Naive thymus-derived CD8-positive, alpha-beta T cell (primary cell): Measurements from ENCODE around the gene UNC5C. TPM values are rescaled to one million over a fixed set of nuclear protein-coding genes. Genes with fewer than 3 reads are reported as not detected.

Experiments
- ATAC-seq, 2 donors: fragments of 150-1000 bp; cut with Tn5 transposase in 1 of 2; sonication (Bioruptor Pico), chemical (Tn5 transposase) in 1 of 2; 1 replicate in 1 of 2; 2 replicates in 1 of 2; pipeline ENCODE4 v1.10.0; 2021; ENCODE audit warnings: mild to moderate bottlenecking in 2 of 2, moderate library complexity in 2 of 2
- POLR2A ChIA-PET: fragments of 350-600 bp; sonication (Branson Sonifier 250); formaldehyde crosslinking; loops from one replicate; lab custom pipeline; 2021; ENCODE audit warnings: antibody characterized with exemption; lab: Charles Lee
- DNase-seq, 10 donors: peaks; one replicate each; pipeline versions ENCODE4 v3.0.0 to v3.0.0-alpha.2; 2020 to 2022
- H3K27ac Mint-ChIP-seq, 10 donors: one replicate each; pipeline ENCODE4 v1.8.0; 2020 to 2022; ENCODE audit warnings: mild to moderate bottlenecking in 10 of 10, mixed read lengths in 10 of 10, moderate library complexity in 4 of 10, inconsistent platforms in 1 of 10
- H3K27me3 Mint-ChIP-seq, 5 donors: one replicate each; pipeline ENCODE4 v1.8.0; 2021 to 2022; ENCODE audit warnings: mixed read lengths in 5 of 5
- H3K36me3 Mint-ChIP-seq, 3 donors: one replicate each; pipeline ENCODE4 v1.8.0; 2020 to 2022; ENCODE audit warnings: mixed read lengths in 3 of 3, mild to moderate bottlenecking in 2 of 3, inconsistent platforms in 1 of 3
- H3K4me1 Mint-ChIP-seq, 4 donors: one replicate each; pipeline ENCODE4 v1.8.0; 2021 to 2022; ENCODE audit warnings: mixed read lengths in 4 of 4
- H3K4me3 Mint-ChIP-seq, 10 donors: one replicate each; pipeline ENCODE4 v1.8.0; 2020 to 2022; ENCODE audit warnings: mild to moderate bottlenecking in 10 of 10, mixed read lengths in 10 of 10, moderate library complexity in 6 of 10, inconsistent platforms in 1 of 10
- H3K9me3 Mint-ChIP-seq, 9 donors: one replicate each; pipeline ENCODE4 v1.8.0; 2020 to 2022; ENCODE audit warnings: mixed read lengths in 9 of 9, mild to moderate bottlenecking in 3 of 9, inconsistent platforms in 1 of 9, moderate library complexity in 1 of 9
- polyA plus RNA-seq, 3 donors: library from polyadenylated mRNA; unstranded; fragments of 300-500 nt; fragmentation: Illumina TruSeq; gene quantifications; one replicate each; pipeline ENCODE4 v1.2.3, GENCODE V29; 2021
- total RNA-seq, 8 experiments: library from RNA in 2 of 8; stranded (reverse) in 2 of 8; gene quantifications; one replicate each; pipeline ENCODE4 v1.2.3 and lab custom pipeline; 2021 to 2026

Gene UNC5C
- total and polyA plus RNA-seq, 5 experiments from 2014 or later = not detected

DNA sequence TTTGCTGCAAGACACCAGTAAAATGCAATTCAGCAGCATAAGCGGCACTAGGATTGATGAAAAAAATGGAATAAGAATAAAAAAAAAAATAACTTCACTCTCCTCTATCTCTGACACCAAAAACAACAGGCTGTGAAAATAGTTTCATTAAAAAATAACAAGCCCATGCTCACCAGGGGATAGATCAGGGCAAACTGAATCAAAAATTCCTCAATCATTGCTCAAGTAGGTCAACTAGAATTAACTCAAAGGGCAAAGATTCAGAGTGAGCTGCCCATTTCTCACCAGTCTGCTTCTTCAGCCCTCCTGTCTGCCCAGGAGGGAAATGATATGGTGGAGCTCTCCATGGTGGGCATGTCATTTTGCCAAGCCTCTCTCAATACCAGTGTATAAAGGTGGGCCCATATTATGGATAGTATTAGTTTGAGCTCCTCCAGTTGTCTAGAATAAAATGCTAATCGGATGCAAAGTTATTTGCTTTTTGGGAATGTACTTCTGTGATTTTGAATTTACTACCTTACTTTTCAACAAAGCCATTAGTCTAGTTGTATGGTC lies 153.9 kb downstream of the UNC5C start:
- H3K4me3 Mint-ChIP-seq = no peak overlapping the region
- no peaks in the 10 kb centered on the region for H3K9me3 Mint-ChIP-seq
- no peak for ATAC-seq
- no peaks in the 10 kb centered on the region for H3K4me1 Mint-ChIP-seq
- H3K27me3 Mint-ChIP-seq = no peaks in the 10 kb centered on the region
- no peaks in the 10 kb centered on the region for H3K36me3 Mint-ChIP-seq
- DNase-seq = no peak
- H3K27ac Mint-ChIP-seq = peak overlapping the region in 1 of 10 donors; percentile 32
- POLR2A ChIA-PET = no interaction called here

DNA sequence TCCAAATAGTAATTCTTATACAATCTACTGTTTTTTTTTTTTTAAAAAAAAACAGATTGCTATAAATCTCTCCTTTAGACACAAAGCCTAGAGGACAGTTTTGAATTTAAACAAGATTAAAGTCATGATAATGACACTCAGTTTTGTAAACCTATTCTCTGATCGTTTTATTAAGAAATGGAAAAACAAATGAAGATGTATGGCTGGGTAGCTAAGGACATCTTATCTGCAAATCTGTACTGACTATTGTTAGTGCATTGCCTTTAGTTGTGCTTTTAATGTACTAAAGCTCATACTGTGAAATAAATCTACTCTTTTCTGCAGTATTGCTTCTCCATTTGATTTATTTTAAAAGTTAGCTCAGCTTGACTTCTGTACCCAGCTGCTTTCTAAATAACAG lies 155.0 kb downstream of the UNC5C start:
- no peak for ATAC-seq
- H3K4me1 Mint-ChIP-seq = no peaks in the 10 kb centered on the region
- POLR2A ChIA-PET = no interaction called here
- H3K9me3 Mint-ChIP-seq = no peaks in the 10 kb centered on the region
- H3K27me3 Mint-ChIP-seq = no peaks in the 10 kb centered on the region
- H3K4me3 Mint-ChIP-seq = no peak overlapping the region
- H3K27ac Mint-ChIP-seq = no peak overlapping the region
- DNase-seq = no peak
- H3K36me3 Mint-ChIP-seq = no peaks in the 10 kb centered on the region

DNA sequence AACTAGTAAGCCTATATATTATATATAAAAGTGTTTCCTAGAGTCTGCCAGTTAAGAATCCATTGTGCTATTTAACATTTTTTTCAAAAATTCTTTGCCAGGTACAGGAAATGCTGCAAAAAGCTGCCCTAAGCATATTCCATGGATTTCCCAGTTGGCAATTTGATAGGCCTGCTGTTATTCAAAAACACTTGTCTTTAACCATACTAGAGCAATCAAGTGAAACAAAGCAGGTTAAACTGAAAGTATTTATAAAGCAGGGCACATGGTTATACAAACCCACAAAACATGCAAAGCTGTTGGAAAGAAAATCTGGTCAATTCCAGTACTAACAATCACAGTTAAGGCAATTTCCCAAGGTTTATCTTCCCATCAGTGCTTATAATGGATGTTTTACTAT lies 159.9 kb downstream of the UNC5C start:
- Mint-ChIP-seq H3K4me1 (no peaks in the 10 kb centered on the region), H3K4me3 (no peak overlapping the region), H3K27ac (no peak overlapping the region), H3K36me3 (no peaks in the 10 kb centered on the region), H3K27me3 (peaks cover 0 to 4% (median 0%) of the 10 kb centered on the region in 5 donors), H3K9me3 (no peaks in the 10 kb centered on the region)
- DNase-seq (no peak), ATAC-seq (no peak)
- POLR2A ChIA-PET = no interaction called here

DNA sequence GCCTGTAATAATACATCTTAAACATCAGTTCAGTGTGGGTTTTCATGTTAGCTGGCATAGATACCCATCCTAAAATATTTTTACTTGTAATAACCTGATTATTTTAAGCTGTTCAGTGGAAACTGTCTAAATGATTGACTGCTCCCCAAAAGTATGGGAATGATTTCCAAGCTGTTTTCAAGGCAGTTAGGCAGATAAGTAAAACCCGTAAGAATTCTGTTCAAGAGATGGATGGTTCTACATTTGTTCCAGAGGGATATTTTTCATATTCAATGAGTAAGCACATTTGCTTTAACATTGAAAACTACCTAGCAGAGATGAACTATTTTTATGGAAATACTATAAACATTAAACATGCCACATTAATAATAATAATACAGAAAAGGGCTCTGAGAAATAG lies 161.1 kb downstream of the UNC5C start:
- no peaks in the 10 kb centered on the region for H3K36me3 Mint-ChIP-seq
- no peaks in the 10 kb centered on the region for H3K4me1 Mint-ChIP-seq
- DNase-seq (no peak), ATAC-seq (no peak)
- H3K27ac Mint-ChIP-seq = no peak overlapping the region
- H3K9me3 Mint-ChIP-seq = no peaks in the 10 kb centered on the region
- H3K27me3 Mint-ChIP-seq = peaks cover 0 to 4% (median 0%) of the 10 kb centered on the region in 5 donors
- H3K4me3 Mint-ChIP-seq = no peak overlapping the region
- POLR2A ChIA-PET = no interaction called here

DNA sequence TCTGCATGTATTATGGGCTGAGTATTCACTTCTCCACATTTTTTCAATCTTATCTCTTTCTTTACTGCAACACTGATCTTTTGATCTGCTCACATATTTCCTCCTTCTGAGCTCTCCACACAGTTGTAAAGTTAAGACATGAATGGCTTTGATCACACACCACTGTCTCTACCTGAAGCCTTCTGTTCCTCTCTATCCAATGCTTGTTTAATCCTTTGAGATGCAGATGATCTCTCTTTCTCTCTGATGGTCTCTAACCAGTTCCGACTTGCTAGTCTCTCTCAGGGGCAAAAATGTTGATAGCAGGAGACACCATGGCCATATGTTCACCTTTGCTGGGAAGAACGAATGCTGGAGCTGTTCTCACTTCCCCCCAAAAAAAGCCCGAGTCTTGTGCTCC lies 162.4 kb downstream of the UNC5C start:
- Mint-ChIP-seq H3K36me3 (no peaks in the 10 kb centered on the region), H3K27me3 (peaks cover 0 to 4% (median 0%) of the 10 kb centered on the region in 5 donors), H3K9me3 (no peaks in the 10 kb centered on the region), H3K4me3 (no peak overlapping the region), H3K27ac (no peak overlapping the region), H3K4me1 (no peaks in the 10 kb centered on the region)
- DNase-seq (no peak), ATAC-seq (no peak)
- POLR2A ChIA-PET = no interaction called here

DNA sequence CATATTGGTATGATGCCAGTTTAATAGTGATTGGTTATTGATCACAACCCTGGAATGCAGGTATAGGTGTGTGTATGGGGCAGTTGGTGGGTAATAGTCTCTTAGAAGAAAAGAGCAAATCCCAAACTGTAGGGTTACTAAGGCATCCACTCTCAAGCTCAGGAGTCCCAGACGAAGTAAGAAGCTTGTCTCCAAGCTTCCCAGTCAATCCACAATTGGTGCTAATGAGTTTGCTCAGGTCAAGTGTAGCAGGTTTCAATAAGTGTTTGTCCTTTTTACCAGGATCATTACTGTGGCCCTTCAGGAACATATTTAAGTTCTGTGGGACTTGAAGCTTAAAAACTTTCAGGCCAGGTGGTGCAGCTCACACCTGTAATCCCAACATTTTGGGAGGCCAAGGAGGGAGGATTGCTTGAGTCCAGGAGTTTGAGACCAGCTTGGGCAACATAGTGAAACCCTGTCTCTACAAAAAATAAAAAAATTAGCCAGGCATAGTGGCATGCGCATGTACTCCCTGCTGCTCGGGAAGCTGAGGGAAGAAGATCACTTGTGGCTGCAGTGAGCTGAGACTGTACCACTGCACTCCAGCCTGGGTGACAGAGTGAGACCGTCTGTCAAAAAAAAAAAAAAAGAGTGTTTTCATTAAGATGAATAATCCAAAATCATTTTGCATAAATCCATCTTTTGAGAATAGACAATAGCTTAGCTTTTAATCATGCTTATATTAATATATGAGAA lies 166.8 kb downstream of the UNC5C start:
- H3K9me3 Mint-ChIP-seq = no peaks in the 10 kb centered on the region
- H3K27me3 Mint-ChIP-seq = peaks cover 0 to 4% (median 0%) of the 10 kb centered on the region in 5 donors
- H3K4me1 Mint-ChIP-seq = no peaks in the 10 kb centered on the region
- H3K4me3 Mint-ChIP-seq = no peak overlapping the region
- ATAC-seq = no peak
- H3K36me3 Mint-ChIP-seq = no peaks in the 10 kb centered on the region
- no peak overlapping the region for H3K27ac Mint-ChIP-seq
- no peak for DNase-seq
- POLR2A ChIA-PET = no interaction called here

DNA sequence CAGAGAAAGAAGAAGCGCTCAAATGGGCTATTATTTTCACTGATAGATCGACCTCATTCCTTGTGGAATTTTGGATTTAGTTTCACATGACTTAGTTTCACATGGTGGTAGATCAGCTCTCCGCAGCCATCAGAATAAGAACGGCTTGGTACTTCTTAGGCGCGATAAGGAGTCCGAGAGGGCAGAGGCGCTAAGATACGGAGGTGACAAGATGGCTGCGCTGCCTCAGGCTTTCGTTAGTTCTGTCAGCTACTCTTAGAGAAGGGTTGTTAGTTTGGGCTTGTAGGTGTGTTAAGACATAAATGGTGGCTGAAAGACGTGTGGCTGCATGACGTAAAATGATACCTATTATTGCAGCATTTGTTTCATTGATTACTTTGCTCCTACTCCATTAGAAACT lies 169.1 kb downstream of the UNC5C start:
- Mint-ChIP-seq H3K36me3 (no peaks in the 10 kb centered on the region), H3K27me3 (peaks cover 0 to 4% (median 0%) of the 10 kb centered on the region in 5 donors), H3K27ac (no peak overlapping the region), H3K4me3 (no peak overlapping the region), H3K9me3 (no peaks in the 10 kb centered on the region), H3K4me1 (no peaks in the 10 kb centered on the region)
- POLR2A ChIA-PET = no interaction called here
- ATAC-seq (no peak), DNase-seq (no peak)

DNA sequence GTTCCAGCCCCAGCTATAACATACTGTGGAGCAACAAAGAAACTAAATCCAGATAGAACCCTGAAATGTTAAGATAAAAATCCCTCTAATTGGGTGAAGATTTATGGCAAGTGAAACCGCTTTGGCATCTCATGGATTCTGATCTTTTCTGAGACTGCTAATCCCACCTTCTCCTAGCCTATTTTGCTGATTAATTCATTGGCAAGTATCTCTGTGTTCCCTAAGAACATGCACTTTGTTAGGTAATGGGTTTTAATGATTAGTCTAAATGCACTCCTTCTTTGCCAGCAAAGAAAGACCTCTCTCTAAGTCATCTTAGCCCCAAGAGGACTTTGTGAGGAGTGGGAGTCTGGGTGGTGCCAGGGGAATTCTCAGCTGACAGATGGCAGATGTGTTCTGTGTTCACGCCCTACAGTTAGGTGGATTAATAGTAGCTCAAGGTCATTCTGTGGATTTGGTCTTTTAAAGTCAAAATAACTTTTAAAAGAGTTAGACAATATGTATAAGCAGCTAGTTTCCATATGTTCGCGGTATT lies 171.3 kb downstream of the UNC5C start:
- Mint-ChIP-seq H3K4me1 (no peaks in the 10 kb centered on the region), H3K36me3 (no peaks in the 10 kb centered on the region), H3K9me3 (no peaks in the 10 kb centered on the region), H3K4me3 (no peak overlapping the region), H3K27me3 (no peaks in the 10 kb centered on the region), H3K27ac (no peak overlapping the region)
- POLR2A ChIA-PET = no interaction called here
- DNase-seq (no peak), ATAC-seq (no peak)

DNA sequence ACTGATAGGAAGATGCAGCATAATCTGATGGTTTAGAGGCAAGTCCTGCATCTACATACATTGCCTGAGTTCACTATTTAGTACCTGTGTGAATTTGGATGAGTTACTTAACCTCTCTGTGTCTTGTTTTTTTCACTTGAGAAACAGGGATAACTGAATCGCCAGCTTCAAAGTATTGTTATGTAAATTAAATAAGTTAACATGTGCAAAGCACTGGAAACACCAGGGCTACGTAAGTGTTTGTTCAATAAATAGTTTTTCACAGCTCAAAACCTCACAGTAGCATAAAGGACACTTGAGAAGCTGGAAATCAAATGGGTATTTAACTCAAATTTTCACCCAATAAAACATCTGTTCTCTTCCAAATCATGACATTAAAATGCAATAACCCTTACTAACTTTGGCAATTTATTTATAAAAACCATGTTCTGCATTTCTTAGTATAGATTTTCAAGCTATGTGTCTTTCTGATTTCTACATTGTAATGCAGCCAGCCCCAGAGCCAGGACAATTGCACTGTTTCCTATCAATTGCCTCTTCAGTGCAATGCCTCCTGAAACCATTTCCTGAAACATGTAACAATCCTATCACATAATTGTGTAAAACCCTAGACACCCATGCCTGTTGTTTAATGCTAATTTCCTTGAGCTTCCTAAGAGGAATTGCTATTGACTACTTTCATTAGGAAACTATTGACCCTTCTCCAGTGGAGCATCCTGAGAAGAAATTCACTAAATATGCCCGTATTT lies 177.1 kb downstream of the UNC5C start:
- Mint-ChIP-seq H3K36me3 (no peaks in the 10 kb centered on the region), H3K4me1 (no peaks in the 10 kb centered on the region), H3K4me3 (no peak overlapping the region), H3K9me3 (no peaks in the 10 kb centered on the region), H3K27ac (no peak overlapping the region), H3K27me3 (no peaks in the 10 kb centered on the region)
- ATAC-seq (no peak), DNase-seq (no peak)
- POLR2A ChIA-PET = no interaction called here

DNA sequence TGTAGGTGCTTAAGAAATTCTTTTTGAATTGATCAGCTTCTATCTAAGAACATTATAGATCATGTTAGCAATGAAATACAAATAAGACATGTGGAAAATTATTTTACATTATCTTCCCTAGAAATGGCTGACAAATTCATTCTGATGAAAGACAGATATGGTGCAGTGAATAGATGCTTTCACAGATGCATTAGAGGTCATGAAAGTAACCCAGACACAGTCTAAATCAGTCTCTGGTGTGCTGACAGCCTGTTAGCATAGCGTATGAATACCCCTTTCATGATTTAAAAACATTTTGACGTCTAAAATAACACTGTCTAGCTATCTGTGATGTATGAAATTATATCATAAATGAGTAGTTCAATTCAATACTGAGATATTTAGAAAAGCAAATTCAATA lies 180.9 kb downstream of the UNC5C start:
- POLR2A ChIA-PET = no interaction called here
- H3K36me3 Mint-ChIP-seq = no peaks in the 10 kb centered on the region
- no peaks in the 10 kb centered on the region for H3K9me3 Mint-ChIP-seq
- H3K27me3 Mint-ChIP-seq = no peaks in the 10 kb centered on the region
- DNase-seq (no peak), ATAC-seq (no peak)
- no peaks in the 10 kb centered on the region for H3K4me1 Mint-ChIP-seq
- no peak overlapping the region for H3K27ac Mint-ChIP-seq
- no peak overlapping the region for H3K4me3 Mint-ChIP-seq

DNA sequence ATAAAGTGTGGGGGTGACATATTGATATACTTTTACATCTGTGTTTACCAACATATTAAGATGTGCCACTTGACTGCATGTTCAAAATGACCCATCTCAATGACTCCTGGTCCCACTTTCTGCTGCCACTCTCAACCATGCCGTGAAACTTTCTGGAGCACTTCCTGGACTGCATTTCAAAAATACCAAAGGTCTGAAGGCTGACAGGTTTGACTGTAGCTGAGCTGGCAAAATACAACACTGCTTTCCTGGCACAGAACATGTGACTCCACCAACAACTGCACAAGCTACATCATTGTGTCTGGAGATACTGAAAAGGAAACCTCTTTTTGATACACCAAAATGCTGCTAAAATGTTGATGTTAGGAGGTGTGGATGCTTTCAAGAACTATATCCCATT lies 184.8 kb downstream of the UNC5C start:
- no peak overlapping the region for H3K27ac Mint-ChIP-seq
- no peak for DNase-seq
- H3K27me3 Mint-ChIP-seq = no peaks in the 10 kb centered on the region
- H3K4me3 Mint-ChIP-seq = no peak overlapping the region
- H3K36me3 Mint-ChIP-seq = no peaks in the 10 kb centered on the region
- H3K4me1 Mint-ChIP-seq = no peaks in the 10 kb centered on the region
- POLR2A ChIA-PET = no interaction called here
- no peak for ATAC-seq
- no peaks in the 10 kb centered on the region for H3K9me3 Mint-ChIP-seq

DNA sequence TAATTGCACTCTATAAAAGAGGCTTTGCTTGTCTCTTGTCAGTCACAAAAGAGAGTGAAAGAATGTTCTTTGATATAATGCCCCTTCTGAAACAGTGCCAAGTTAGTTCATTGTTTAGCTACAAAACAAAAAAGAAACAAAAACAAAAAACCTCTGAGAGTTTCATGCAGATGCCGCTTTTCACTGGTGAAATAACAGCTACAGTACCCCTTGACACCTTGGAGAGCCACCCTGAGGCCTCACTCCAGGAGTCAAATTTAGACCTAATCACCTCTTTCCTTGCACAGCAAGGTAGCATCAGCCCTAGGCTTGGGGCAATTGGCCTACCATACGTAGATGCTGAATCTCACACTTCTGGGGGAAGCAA lies 185.2 kb downstream of the UNC5C start:
- Mint-ChIP-seq H3K9me3 (no peaks in the 10 kb centered on the region), H3K4me1 (no peaks in the 10 kb centered on the region), H3K27me3 (no peaks in the 10 kb centered on the region), H3K27ac (no peak overlapping the region), H3K36me3 (no peaks in the 10 kb centered on the region), H3K4me3 (no peak overlapping the region)
- POLR2A ChIA-PET = no interaction called here
- ATAC-seq (no peak), DNase-seq (no peak)

DNA sequence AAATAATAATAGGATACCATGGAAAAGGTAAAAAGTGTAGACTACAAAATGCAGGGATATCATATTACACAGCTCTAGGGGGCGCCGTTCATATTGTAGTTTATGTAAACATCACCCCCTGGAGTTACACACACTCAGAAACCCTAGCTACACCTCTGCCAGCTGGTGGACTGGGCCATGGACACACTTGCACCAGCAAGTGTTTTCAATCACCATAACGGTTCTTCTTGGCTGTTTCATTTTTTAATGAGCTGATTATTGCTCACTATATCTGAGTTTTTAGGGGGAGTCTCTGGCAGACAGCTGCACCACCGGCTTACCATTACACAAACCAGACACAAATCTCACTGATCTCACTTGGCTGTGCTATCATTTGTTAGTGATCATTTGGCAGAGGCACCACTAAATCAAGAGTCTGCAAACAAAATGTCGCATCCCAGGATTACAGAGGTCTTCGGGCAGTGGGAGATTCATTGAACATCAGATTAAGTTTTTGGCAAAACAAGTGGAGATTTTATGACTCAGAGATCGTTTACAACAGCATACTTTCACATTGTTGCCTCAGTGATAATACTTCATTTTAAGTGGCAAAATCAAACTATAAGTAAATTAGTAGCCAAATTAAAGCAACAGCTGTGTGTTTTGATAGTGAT lies 185.7 kb downstream of the UNC5C start:
- H3K4me3 Mint-ChIP-seq = no peak overlapping the region
- H3K36me3 Mint-ChIP-seq = no peaks in the 10 kb centered on the region
- H3K27me3 Mint-ChIP-seq = no peaks in the 10 kb centered on the region
- DNase-seq = no peak
- H3K27ac Mint-ChIP-seq = no peak overlapping the region
- no peaks in the 10 kb centered on the region for H3K4me1 Mint-ChIP-seq
- ATAC-seq = no peak
- POLR2A ChIA-PET = no interaction called here
- H3K9me3 Mint-ChIP-seq = no peaks in the 10 kb centered on the region
